ENCODE results near the gene VTN.

Gene VTN

GRCh38 chr17:28366605-28367004 lies 3.5 kb downstream of the VTN start:
- no peak for DNase-seq (ENCODE audit: extremely low read depth, low read depth)
- no peak for TF ChIP-seq CTCF (IDR thresholded peaks at IDR 0.05; ENCODE audit: low read depth, low read length, missing control alignments)
- H3K4me3 ChIP-seq (replicated peaks; ENCODE audit: low read depth, low read length) = no peak overlapping the region

- no peak for DNase-seq (ENCODE audit: extremely low read depth, low read depth)
- no peak for TF ChIP-seq CTCF (IDR thresholded peaks at IDR 0.05; ENCODE audit: low read depth, low read length, missing control alignments)
- H3K4me3 ChIP-seq (replicated peaks; ENCODE audit: low read depth, low read length) = no peak overlapping the region
Measured at GRCh38 chr17:28365487-28365886, 4.6 kb downstream of the VTN start.

- no peak for TF ChIP-seq CTCF (IDR thresholded peaks at IDR 0.05; ENCODE audit: low read depth, low read length, missing control alignments)
- DNase-seq (ENCODE audit: extremely low read depth, low read depth) = no peak
- H3K4me3 ChIP-seq (replicated peaks; ENCODE audit: low read depth, low read length) = no peak within 1 kb of the TSS
Measured at GRCh38 chr17:28364665-28365363, 5.3 kb downstream of the VTN start, which contains the start of gene SEBOX. SEBOX (minus strand) TSS chr17:28365199; CDS start chr17:28365151, 48 bp downstream.

GRCh38 chr17:28363776-28364650 lies 6.1 kb downstream of the VTN start:
- DNase-seq (ENCODE audit: extremely low read depth, low read depth) = no peak
- TF ChIP-seq CTCF (IDR thresholded peaks at IDR 0.05; ENCODE audit: low read depth, low read length, missing control alignments) = no peak
- no peak overlapping the region for H3K4me3 ChIP-seq (replicated peaks; ENCODE audit: low read depth, low read length)

GRCh38 chr17:28363186-28363585 lies 6.9 kb downstream of the VTN start:
- DNase-seq (ENCODE audit: extremely low read depth, low read depth) = no peak
- no peak overlapping the region for H3K4me3 ChIP-seq (replicated peaks; ENCODE audit: low read depth, low read length)
- no peak for TF ChIP-seq CTCF (IDR thresholded peaks at IDR 0.05; ENCODE audit: low read depth, low read length, missing control alignments)

- peak overlapping the region; percentile 97 for H3K4me3 ChIP-seq (replicated peaks; ENCODE audit: low read depth, low read length)
- DNase-seq (ENCODE audit: extremely low read depth, low read depth) = no peak
- TF ChIP-seq CTCF (IDR thresholded peaks at IDR 0.05; ENCODE audit: low read depth, low read length, missing control alignments) = no peak
Measured at GRCh38 chr17:28357901-28358197, 12.3 kb downstream of the VTN start.

Measured in HFF-Myc (cell line).